ENCODE measurements around the gene WDR46. TPM values are rescaled to one million over a fixed set of nuclear protein-coding genes. Genes with fewer than 3 reads are reported as not detected.

Gene WDR46
- total RNA-seq, 1 experiment from 2014 or later: 99.2 TPM

DNA sequence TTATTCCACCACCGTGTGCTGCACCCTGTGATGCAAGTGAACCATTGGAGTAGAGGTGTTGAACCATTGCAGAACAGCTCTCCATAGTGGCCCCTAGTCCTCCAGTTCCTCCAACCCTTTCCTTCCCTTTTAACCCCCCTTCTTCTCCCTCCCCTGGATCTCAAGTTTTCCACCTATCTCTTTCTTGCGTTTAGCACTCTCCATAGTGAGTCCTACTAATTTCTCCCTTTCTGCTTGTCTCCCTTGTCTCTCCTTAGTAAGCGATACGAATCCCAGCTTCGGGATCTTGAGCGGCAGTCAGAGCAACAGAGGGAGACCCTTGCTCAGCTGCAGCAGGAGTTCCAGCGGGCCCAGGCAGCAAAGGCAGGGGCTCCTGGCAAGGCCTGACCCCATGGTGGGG is 1.4 kb upstream of the WDR46 start:
- H3K79me2 ChIP-seq (ENCODE audit: insufficient read depth, low read length): peaks cover 7% of the 10 kb centered on the region; the same call in 1 of the 2 replicates
- no CpG with 5 or more reads among the region's 7 CpGs for WGBS (ENCODE audit: extremely low coverage, insufficient read length, low lambda C conversion rate)

More for the DNA sequence above, 1.4 kb upstream of the WDR46 start:
- H4K8ac ChIP-seq (replicated peaks; ENCODE audit: insufficient read length, low read depth, low read length): no peak overlapping the region
- no peak overlapping the region for H3K14ac ChIP-seq (ENCODE audit: insufficient read depth, low read length)
- H3K4me1 ChIP-seq (ENCODE audit: insufficient read depth, low read length): no peaks in the 10 kb centered on the region; the same call in 1 of the 2 replicates
- no peak overlapping the region for H3K56ac ChIP-seq (ENCODE audit: insufficient read length, low read depth, low read length)
- no peak overlapping the region for H2BK12ac ChIP-seq (ENCODE audit: insufficient read length, low read depth, low read length)
- H4K5ac ChIP-seq (ENCODE audit: insufficient read length, low read depth, low read length): no peak overlapping the region
- peaks cover 12% of the 10 kb centered on the region for H3K23me2 ChIP-seq (ENCODE audit: insufficient read length, low read depth, low read length, poor library complexity, severe bottlenecking)
- DNase-seq: no peak
- no peak overlapping the region for H2BK120ac ChIP-seq (ENCODE audit: low read depth, low read length, poor library complexity, severe bottlenecking)
- H3K27me3 ChIP-seq (ENCODE audit: insufficient read depth, low read length): no peaks in the 10 kb centered on the region
- no peaks in the 10 kb centered on the region for H3K9me3 ChIP-seq (ENCODE audit: control insufficient read depth, low read depth, low read length)
- Mint-ChIP-seq H3K4me1 (peaks cover 7 to 20% of the 10 kb centered on the region in 2 experiments), H3K36me3 (ENCODE audit: insufficient read depth in 1 of 3, low read depth in 3 of 3) (peaks cover 29 to 74% (median 54%) of the 10 kb centered on the region in 3 experiments), H3K4me3 (peak overlapping the region; percentile 99 to 100), H3K27ac (peak overlapping the region in 2 of 3 experiments; percentile 52 to 97; a peak in 2 of 7 replicates), H3K27me3 (ENCODE audit: low read depth) (no peaks in the 10 kb centered on the region; the same call in 1 of the 2 replicates), H3K9me3 (no peaks in the 10 kb centered on the region)
- peaks cover 8% of the 10 kb centered on the region for H3K79me1 ChIP-seq (ENCODE audit: insufficient read depth, low read depth, low read length, poor library complexity, severe bottlenecking)
- H3K4me2 ChIP-seq (ENCODE audit: insufficient read depth, insufficient read length, low read length): peak overlapping the region; percentile 74
- H3K23ac ChIP-seq (ENCODE audit: insufficient read length, low read depth, low read length): no peak overlapping the region
- no peak overlapping the region for H3K4ac ChIP-seq (ENCODE audit: low read depth, low read length)
- TF ChIP-seq, protein P1, sequence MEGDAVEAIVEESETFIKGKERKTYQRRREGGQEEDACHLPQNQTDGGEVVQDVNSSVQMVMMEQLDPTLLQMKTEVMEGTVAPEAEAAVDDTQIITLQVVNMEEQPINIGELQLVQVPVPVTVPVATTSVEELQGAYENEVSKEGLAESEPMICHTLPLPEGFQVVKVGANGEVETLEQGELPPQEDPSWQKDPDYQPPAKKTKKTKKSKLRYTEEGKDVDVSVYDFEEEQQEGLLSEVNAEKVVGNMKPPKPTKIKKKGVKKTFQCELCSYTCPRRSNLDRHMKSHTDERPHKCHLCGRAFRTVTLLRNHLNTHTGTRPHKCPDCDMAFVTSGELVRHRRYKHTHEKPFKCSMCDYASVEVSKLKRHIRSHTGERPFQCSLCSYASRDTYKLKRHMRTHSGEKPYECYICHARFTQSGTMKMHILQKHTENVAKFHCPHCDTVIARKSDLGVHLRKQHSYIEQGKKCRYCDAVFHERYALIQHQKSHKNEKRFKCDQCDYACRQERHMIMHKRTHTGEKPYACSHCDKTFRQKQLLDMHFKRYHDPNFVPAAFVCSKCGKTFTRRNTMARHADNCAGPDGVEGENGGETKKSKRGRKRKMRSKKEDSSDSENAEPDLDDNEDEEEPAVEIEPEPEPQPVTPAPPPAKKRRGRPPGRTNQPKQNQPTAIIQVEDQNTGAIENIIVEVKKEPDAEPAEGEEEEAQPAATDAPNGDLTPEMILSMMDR (conservative IDR thresholded peaks at IDR 0.05): no peak
- no peak overlapping the region for H2BK20ac ChIP-seq (ENCODE audit: low read depth, low read length, poor library complexity, severe bottlenecking)
- H3K18ac ChIP-seq (ENCODE audit: insufficient read length, low read depth, low read length): no peak overlapping the region
- H2BK15ac ChIP-seq (ENCODE audit: low read depth, low read length): no peak overlapping the region
- H3K9ac ChIP-seq (ENCODE audit: extremely low read depth, insufficient read length, low read length): no peak overlapping the region
- H2AK5ac ChIP-seq (ENCODE audit: insufficient read length, low read length): no peak overlapping the region
- H2BK5ac ChIP-seq (ENCODE audit: insufficient read length, low read length): no peak overlapping the region
- H4K91ac ChIP-seq (ENCODE audit: insufficient read length, low read depth, low read length): no peak overlapping the region
- H3K27ac ChIP-seq (ENCODE audit: insufficient read length, low read depth, low read length): no peak overlapping the region
- H3T11ph ChIP-seq (ENCODE audit: low read length): no peak overlapping the region
- no peaks in the 10 kb centered on the region for H4K20me1 ChIP-seq (ENCODE audit: control insufficient read depth, insufficient read depth, insufficient read length)
- no peak overlapping the region for H2AFZ ChIP-seq (ENCODE audit: low read length)

Data from H9 (cell line).